Dermis lymphatic vessel endothelial cell (primary cell): Measurements from ENCODE around the gene ZNHIT1. TPM values are rescaled to one million over a fixed set of nuclear protein-coding genes. Genes with fewer than 3 reads are reported as not detected.

ENCODE experiments used
- total RNA-seq: library from RNA; depleted of rRNA; stranded (reverse); fragments of >200 nt; gene quantifications from 2 replicates; pipeline ENCODE4 v1.2.1, GENCODE V29; 2014

Gene ZNHIT1
- 82.3 and 86.4 TPM in 2 replicates for total RNA-seq

GRCh38 chr7:101217388-101218235 is at the start of gene ZNHIT1, which contains the start of gene PLOD3:
Gene ZNHIT1, plus strand, starts transcription at chr7:101218165. Its CDS starts 31 bp downstream, at chr7:101218196.
Gene PLOD3, minus strand, starts transcription at chr7:101217581. Its CDS starts 307 bp downstream, at chr7:101217274.

GRCh38 chr7:101180130-101180755 is 37.7 kb upstream of the ZNHIT1 start, which contains the start of gene NAT16:
Gene NAT16, minus strand, starts transcription at chr7:101180293. Its CDS starts 5,486 bp downstream, at chr7:101174807.

GRCh38 chr7:101200862-101201599 is 16.9 kb upstream of the ZNHIT1 start, which contains the start of gene MOGAT3:
Gene MOGAT3, minus strand, starts transcription at chr7:101201036. Its CDS starts 182 bp downstream, at chr7:101200854.

GRCh38 chr7:101237206-101238067 is 19.5 kb downstream of the ZNHIT1 start, which contains the start of gene CLDN15:
Gene CLDN15, minus strand, starts transcription at chr7:101237802. Its CDS starts 221 bp downstream, at chr7:101237581.

GRCh38 chr7:101244375-101245146 is 26.6 kb downstream of the ZNHIT1 start, which contains the start of gene FIS1:
Gene FIS1, minus strand, starts transcription at chr7:101245081. Its CDS starts 77 bp downstream, at chr7:101245004.

Other genes starting within 250 kb of the ZNHIT1 start
- gene MUC12, start 248.6 kb upstream of the ZNHIT1 start, total RNA-seq: not detected in 2 replicates
- not detected in 2 replicates for gene MUC17, start 198.1 kb upstream of the ZNHIT1 start, total RNA-seq
- gene TRIM56, start 132.7 kb upstream of the ZNHIT1 start, total RNA-seq: 12.4 and 13.3 TPM in 2 replicates
- 23.4 and 74.3 TPM in 2 replicates for gene SERPINE1, start 91.1 kb upstream of the ZNHIT1 start, total RNA-seq
- 124 and 147 TPM in 2 replicates for gene AP1S1, start 63.7 kb upstream of the ZNHIT1 start, total RNA-seq
- gene VGF, start 52.6 kb upstream of the ZNHIT1 start, total RNA-seq: not detected in 2 replicates
- not detected in 2 replicates for gene NAT16, start 37.9 kb upstream of the ZNHIT1 start, total RNA-seq
- gene MOGAT3, start 17.1 kb upstream of the ZNHIT1 start, total RNA-seq: not detected in 2 replicates
- gene PLOD3, start 584 bp upstream of the ZNHIT1 start, total RNA-seq: 24.2 and 24.5 TPM in 2 replicates
- 1.6 and 2.1 TPM in 2 replicates for gene CLDN15, start 19.6 kb downstream of the ZNHIT1 start, total RNA-seq
- gene FIS1, start 26.9 kb downstream of the ZNHIT1 start, total RNA-seq: 190 and 247 TPM in 2 replicates
- 12.2 and 17.8 TPM in 2 replicates for gene IFT22, start 103.6 kb downstream of the ZNHIT1 start, total RNA-seq
- not detected in 2 replicates for gene COL26A1, start 144.7 kb downstream of the ZNHIT1 start, total RNA-seq